HFFc6 (cell line): ENCODE measurements around the gene FHOD3. TPM values are rescaled to one million over a fixed set of nuclear protein-coding genes. Genes with fewer than 3 reads are reported as not detected.

Source experiments
- DNase-seq: peaks from one replicate; pipeline ENCODE4 v3.0.0-alpha.2; 2018
- H3K27ac Mint-ChIP-seq: 2 replicates; pipeline ENCODE4 v1.8.0; 2020; ENCODE audit warnings: mild to moderate bottlenecking, mixed read lengths
- H3K27me3 Mint-ChIP-seq: 2 replicates; pipeline ENCODE4 v1.8.0; 2021; ENCODE audit warnings: mild to moderate bottlenecking, moderate library complexity, mixed read lengths; ENCODE audit not compliant: insufficient read depth
- H3K36me3 Mint-ChIP-seq: 2 replicates; pipeline ENCODE4 v1.8.0; 2021; ENCODE audit warnings: low read depth, mixed read lengths
- H3K4me1 Mint-ChIP-seq: 2 replicates; pipeline ENCODE4 v1.8.0; 2020; ENCODE audit warnings: low read depth, mixed read lengths
- H3K4me3 Mint-ChIP-seq: 2 replicates; pipeline ENCODE4 v1.8.0; 2020; ENCODE audit warnings: mild to moderate bottlenecking, moderate library complexity, mixed read lengths
- H3K9me3 Mint-ChIP-seq: 2 replicates; pipeline ENCODE4 v1.8.0; 2020; ENCODE audit warnings: mild to moderate bottlenecking, mixed read lengths
- CTCF ChIP-seq: fragments of 200-600 bp; sonication (generic); IDR thresholded peaks from 2 replicates; pipeline ENCODE4 v1.5.0; 2021; ENCODE audit warnings: antibody characterized with exemption, mild to moderate bottlenecking
- total RNA-seq, 6 experiments: library from RNA; stranded (reverse); fragmentation: NEBNext Ultra II Directional; extraction: Animal tissue kit (Norgen Biotek cat#: 25700); gene quantifications; 2 replicates in 1 of 6; 3 replicates in 5 of 6; pipeline ENCODE4 v1.2.3, GENCODE V29; 2021

The FHOD3 gene
- total RNA-seq, 6 experiments from 2014 or later: 32.8 to 67.6 (median 61.4) TPM

DNA sequence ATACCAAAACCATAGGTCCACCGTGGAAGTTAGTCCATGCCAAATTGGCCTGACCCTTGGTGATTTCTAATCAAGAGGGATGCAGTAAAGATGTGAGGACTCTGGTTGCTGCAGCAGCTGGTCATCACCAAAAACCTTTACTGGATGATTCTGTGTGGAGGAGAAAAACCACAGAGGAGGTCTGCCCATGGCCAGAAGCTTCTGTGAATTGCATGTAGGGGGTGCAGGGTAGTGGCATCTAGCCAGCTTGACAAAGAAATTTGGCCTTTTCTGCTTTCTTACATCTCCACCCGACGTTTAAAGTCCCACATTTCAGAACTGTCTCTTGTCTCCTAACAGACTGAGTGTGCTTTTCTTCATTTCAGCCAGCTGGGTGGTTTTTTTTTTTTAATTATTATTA lies 351.3 kb downstream of the FHOD3 start:
- no peaks in the 10 kb centered on the region for H3K4me1 Mint-ChIP-seq
- H3K27ac Mint-ChIP-seq: no peak overlapping the region
- DNase-seq: no peak
- TF ChIP-seq CTCF: no peak
- H3K4me3 Mint-ChIP-seq: no peak overlapping the region
- no peaks in the 10 kb centered on the region for H3K36me3 Mint-ChIP-seq
- H3K9me3 Mint-ChIP-seq: no peaks in the 10 kb centered on the region
- H3K27me3 Mint-ChIP-seq: peaks cover 3% of the 10 kb centered on the region; the same call in 1 of the 2 replicates

GRCh38 chr18:36649205-36649604 lies 351.7 kb downstream of the FHOD3 start:
- H3K36me3 Mint-ChIP-seq: no peaks in the 10 kb centered on the region
- no peak overlapping the region for H3K27ac Mint-ChIP-seq
- no peaks in the 10 kb centered on the region for H3K4me1 Mint-ChIP-seq
- H3K27me3 Mint-ChIP-seq: peaks cover 3% of the 10 kb centered on the region; the same call in 1 of the 2 replicates
- no peak overlapping the region for H3K4me3 Mint-ChIP-seq
- H3K9me3 Mint-ChIP-seq: no peaks in the 10 kb centered on the region
- no peak; the same call in 1 of the 2 replicates for TF ChIP-seq CTCF
- DNase-seq: no peak

DNA sequence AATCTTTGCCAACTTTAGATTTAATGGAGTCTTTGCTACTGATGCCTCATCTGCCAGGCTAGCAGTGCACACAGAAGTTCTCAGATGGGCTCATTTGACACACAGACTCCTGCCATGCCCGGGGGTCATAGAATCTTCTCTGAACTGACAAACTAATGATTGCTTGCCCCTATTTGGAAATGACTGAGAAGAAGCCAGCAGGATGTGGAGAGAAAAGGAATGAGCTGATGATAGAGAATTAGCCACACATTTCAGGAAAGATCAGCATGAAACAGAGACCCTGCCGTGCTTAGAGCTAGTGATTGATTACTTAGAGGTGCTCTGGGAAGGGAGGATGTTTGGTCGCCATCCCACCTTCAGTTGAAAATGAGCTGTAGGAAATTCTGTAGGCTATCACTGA lies 352.8 kb downstream of the FHOD3 start:
- no peak for TF ChIP-seq CTCF
- H3K4me1 Mint-ChIP-seq: no peaks in the 10 kb centered on the region
- H3K9me3 Mint-ChIP-seq: no peaks in the 10 kb centered on the region
- no peak for DNase-seq
- H3K4me3 Mint-ChIP-seq: no peak overlapping the region
- no peaks in the 10 kb centered on the region for H3K36me3 Mint-ChIP-seq
- peaks cover 3% of the 10 kb centered on the region; the same call in 1 of the 2 replicates for H3K27me3 Mint-ChIP-seq
- H3K27ac Mint-ChIP-seq: no peak overlapping the region

GRCh38 chr18:36650906-36651305 lies 353.4 kb downstream of the FHOD3 start:
- Mint-ChIP-seq H3K4me1 (no peaks in the 10 kb centered on the region), H3K27me3 (peaks cover 3% of the 10 kb centered on the region; the same call in 1 of the 2 replicates), H3K4me3 (no peak overlapping the region), H3K27ac (no peak overlapping the region), H3K9me3 (no peaks in the 10 kb centered on the region), H3K36me3 (no peaks in the 10 kb centered on the region)
- no peak for DNase-seq
- no peak for TF ChIP-seq CTCF

DNA sequence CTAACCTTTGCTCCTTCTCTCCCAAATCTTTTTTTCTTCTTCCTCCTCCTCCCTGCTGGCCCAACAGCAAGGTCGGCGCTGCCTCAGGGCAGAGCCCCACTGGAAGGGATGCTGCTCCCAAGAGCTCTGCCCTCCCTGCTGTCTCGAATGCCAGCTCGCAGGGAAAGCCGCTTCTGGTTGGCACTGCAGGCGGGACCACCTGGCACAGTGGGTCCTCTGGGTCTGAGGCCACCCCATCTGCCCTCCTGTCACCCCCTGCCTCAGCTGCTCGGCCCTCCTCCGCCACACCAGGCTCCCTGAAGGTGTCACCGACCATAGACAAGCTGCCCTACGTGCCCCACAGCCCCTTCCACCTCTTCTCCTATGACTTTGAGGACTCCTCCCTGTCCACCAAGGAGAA lies 355.0 kb downstream of the FHOD3 start:
- H3K4me1 Mint-ChIP-seq: no peaks in the 10 kb centered on the region
- H3K4me3 Mint-ChIP-seq: no peak overlapping the region
- H3K27ac Mint-ChIP-seq: no peak overlapping the region
- peaks cover 3% of the 10 kb centered on the region for H3K27me3 Mint-ChIP-seq
- no peak for TF ChIP-seq CTCF
- H3K36me3 Mint-ChIP-seq: no peaks in the 10 kb centered on the region
- DNase-seq: no peak
- no peaks in the 10 kb centered on the region for H3K9me3 Mint-ChIP-seq
